ENCODE measurements around the gene ACTR1B.

DNA sequence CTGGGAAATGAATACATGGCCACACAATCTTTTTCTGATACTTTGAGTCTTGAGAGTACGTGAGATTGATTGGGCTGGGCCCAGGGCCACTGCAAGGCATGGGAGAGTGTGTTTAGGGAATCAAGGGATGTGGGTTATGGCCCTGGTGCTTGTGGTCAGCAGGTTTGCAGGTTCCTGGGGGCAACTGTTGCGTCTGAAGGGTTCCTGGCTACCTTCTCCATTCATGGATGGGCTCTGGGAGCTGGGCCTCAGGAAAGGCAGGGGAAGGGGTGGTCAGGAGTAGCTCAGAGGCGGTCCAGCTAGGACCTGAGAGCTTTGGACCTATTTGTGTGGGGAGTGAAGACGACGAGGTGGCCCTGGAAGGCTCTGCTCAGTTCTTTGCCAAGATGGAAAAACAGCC, 41.1 kb upstream of the ACTR1B start:
- no peak for TF ChIP-seq RAD21 (IDR thresholded peaks at IDR 0.05; ENCODE audit: low read length)
- no peak for TF ChIP-seq SIN3A (IDR thresholded peaks at IDR 0.05; ENCODE audit: borderline replicate concordance, low read depth, low read length)
- no peak for TF ChIP-seq GABPA (IDR thresholded peaks at IDR 0.05; ENCODE audit: low read depth)
- TF ChIP-seq, protein P1, sequence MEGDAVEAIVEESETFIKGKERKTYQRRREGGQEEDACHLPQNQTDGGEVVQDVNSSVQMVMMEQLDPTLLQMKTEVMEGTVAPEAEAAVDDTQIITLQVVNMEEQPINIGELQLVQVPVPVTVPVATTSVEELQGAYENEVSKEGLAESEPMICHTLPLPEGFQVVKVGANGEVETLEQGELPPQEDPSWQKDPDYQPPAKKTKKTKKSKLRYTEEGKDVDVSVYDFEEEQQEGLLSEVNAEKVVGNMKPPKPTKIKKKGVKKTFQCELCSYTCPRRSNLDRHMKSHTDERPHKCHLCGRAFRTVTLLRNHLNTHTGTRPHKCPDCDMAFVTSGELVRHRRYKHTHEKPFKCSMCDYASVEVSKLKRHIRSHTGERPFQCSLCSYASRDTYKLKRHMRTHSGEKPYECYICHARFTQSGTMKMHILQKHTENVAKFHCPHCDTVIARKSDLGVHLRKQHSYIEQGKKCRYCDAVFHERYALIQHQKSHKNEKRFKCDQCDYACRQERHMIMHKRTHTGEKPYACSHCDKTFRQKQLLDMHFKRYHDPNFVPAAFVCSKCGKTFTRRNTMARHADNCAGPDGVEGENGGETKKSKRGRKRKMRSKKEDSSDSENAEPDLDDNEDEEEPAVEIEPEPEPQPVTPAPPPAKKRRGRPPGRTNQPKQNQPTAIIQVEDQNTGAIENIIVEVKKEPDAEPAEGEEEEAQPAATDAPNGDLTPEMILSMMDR (IDR thresholded peaks at IDR 0.05): no peak
- TF ChIP-seq FOSL2 (IDR thresholded peaks at IDR 0.05; ENCODE audit: borderline replicate concordance, low read depth): no peak
- TF ChIP-seq, protein P2, sequence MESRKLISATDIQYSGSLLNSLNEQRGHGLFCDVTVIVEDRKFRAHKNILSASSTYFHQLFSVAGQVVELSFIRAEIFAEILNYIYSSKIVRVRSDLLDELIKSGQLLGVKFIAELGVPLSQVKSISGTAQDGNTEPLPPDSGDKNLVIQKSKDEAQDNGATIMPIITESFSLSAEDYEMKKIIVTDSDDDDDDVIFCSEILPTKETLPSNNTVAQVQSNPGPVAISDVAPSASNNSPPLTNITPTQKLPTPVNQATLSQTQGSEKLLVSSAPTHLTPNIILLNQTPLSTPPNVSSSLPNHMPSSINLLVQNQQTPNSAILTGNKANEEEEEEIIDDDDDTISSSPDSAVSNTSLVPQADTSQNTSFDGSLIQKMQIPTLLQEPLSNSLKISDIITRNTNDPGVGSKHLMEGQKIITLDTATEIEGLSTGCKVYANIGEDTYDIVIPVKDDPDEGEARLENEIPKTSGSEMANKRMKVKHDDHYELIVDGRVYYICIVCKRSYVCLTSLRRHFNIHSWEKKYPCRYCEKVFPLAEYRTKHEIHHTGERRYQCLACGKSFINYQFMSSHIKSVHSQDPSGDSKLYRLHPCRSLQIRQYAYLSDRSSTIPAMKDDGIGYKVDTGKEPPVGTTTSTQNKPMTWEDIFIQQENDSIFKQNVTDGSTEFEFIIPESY (IDR thresholded peaks at IDR 0.05; ENCODE audit: borderline replicate concordance, low read depth): no peak
